Activated CD4-positive, CD25-positive, alpha-beta regulatory T cell (primary cell): Measurements from ENCODE around the gene LCMT2.

Experiments used
- DNase-seq, 4 experiments: peaks; one replicate each; lab custom pipeline; 2025; lab: John Stamatoyannopoulos, UW

Gene LCMT2

DNA sequence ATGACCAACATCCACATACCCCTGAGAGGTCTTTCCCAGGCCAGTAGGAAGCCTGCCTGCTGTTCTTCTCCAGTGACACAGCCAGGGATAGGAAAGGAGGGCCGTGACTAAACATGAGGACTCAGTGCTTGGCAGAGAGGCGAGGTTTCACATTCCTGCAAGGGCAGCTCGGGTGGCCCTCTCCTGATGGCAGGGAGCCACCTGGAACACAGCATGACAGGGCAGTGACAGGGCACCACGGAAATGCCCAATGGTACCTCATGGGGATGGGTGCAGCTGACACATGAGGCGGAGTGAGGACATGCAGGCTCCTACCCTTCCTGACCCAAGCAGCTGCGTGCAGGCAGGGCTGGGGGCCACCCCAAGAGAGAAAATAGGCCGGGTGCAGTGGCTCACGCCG, 56.2 kb downstream of the LCMT2 start:
- no peak for DNase-seq
